ENCODE measurements around the gene ABCD3.
"Not testable (repeated sequence)": the region's sequence is repeated elsewhere in the genome, so short reads cannot be mapped to it uniquely, and the experiment has no call there.

ABCD3 gene

GRCh38 chr1:94417978-94418663 lies at the start of gene ABCD3:
Gene ABCD3 (plus strand): TSS chr1:94418389. CDS start chr1:94418479, 90 bp downstream.
- DNase-seq, result peak; percentile 90

- not testable (repeated sequence) for DNase-seq
These were observed 45.4 kb upstream of the ABCD3 start for GRCh38 chr1:94372771-94373170.

DNA sequence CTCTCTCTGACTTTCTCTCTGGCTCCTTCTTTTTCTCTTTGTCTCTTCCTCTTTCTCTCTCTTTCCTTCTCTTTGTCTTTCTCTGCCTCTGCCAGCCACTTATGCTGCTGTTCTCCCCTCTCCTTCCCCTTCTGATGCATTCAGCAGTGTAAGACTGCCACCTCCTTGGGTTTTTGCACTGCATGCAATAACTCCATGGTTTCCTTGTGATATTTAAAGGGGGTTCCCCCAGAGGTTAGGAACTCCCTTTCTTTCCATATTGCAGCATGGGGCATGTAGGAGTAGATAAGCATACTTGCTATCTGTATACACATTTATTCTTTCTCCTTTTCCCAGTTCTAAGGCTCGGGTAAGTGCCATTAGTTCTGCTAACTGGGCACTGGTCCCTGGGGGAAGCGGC lies 44.9 kb upstream of the ABCD3 start:
- DNase-seq, result not testable (repeated sequence)

DNA sequence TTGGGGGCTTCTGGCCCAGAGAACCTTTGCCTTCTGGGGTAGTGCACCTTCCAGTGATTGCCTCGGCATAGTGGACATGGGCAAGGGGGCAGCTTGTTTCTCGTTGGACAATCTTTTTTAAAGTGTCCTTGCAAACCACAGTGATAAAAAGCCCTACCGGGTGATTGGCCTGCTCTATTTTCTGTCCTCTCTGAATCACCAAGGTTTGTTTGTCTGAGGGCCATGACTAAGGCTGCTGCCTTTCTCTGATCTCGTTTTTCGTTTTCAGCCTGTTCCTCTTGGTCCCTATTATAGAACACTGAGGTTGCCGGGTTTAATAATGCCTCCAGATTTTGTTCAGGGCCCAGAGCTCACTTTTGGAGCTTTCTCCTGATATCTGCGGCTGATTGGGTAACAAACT lies 42.5 kb upstream of the ABCD3 start:
- DNase-seq, result not testable (repeated sequence)

DNA sequence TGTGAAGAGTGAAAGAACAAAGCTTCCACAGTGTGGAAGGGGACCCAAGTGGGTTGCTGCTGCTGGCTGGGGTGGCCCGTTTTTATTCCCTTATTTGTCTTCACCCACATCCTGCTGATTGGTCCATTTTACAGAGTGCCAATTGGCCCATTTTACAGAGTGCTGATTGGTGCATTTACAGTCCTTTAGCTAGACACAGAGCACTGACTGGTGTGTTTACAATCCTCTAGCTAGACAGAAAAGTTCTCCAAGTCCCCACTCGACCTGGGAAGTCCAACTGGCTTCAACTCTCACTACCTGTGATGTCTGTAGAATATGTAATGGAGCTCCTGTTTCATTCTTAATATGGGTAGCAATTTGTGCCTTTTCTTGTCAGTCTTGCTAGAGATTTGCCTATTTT lies 39.7 kb upstream of the ABCD3 start:
- DNase-seq, result not testable (repeated sequence)

- DNase-seq, result no peak
These were observed 38.6 kb upstream of the ABCD3 start for GRCh38 chr1:94379615-94380014.

DNA sequence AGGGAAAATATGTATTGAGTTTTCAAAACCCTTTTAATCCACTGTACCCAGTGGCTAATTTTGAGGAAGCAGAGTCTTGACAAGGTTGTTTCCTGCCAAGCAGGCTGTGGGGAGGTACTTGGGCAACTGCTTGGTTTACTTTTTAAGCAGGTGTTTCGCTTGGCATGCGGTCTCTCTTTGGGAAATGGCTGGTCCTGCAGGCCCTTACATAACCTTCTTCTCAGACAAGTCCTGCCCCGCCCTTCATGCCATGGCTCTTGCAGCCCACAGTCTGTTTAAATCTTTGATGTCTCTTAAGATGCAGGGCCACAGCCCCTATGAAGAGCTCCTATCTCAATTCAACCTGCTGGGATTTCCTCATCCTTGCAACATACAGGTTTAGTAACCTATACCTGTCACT lies 36.0 kb upstream of the ABCD3 start:
- DNase-seq, result no peak

DNA sequence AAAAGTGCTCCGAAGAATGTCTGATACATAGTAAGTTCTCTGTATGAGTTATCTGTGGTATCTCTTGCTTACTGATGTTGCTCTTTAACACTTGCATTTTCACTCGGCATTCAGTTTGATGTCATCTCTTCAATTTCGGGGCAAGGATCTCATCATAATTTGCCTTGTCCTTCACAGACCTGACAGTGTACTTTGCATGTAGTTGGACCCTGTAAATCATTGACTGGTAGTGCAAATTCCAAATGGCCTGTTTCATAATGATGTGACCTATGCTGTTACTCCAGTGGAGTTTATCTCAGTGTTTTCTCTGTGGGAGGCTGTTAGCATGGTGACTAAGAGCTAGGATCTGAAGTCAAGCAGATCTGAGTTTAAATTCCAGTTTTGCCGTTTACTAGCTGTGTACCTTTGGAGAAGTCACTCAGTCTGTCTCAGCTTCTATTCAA lies 34.2 kb upstream of the ABCD3 start:
- DNase-seq, result no peak

DNA sequence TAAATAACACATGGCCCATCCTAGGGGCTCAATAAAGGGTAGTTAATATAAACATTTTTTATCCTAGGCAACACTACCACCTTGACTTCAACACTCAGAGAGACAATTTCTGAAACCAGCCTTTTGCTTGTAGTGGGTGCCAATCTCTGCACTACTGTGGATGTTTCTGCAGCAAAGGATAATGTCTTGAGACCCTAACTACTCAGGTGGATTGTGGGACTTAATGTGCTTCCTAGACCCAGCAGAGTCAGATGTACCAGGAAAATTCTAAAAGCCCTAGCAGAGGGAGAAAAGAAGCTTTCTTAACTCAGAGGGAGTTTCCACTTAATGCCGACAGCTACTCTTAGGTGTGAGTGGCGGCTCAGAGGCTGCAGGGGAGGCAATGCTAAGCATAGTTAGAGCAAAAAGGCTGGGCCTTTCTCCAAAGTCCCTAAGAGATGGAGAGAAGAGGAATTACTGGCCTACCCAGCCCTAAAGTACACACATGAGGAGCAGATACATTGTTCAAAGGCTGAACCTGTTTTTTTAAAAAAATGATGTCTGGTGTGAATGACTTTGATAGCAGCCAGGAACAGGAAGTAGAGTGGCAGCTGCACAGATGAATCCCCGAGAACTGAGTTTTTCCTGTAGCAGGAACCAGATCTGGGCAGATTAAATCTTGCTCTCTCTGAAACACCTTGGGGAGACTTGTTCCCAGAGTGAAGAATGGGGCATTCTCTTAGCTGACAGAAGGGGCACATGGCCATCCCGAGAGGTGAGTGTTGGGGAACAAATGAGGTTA lies 33.5 kb upstream of the ABCD3 start:
- DNase-seq, result no peak

DNA sequence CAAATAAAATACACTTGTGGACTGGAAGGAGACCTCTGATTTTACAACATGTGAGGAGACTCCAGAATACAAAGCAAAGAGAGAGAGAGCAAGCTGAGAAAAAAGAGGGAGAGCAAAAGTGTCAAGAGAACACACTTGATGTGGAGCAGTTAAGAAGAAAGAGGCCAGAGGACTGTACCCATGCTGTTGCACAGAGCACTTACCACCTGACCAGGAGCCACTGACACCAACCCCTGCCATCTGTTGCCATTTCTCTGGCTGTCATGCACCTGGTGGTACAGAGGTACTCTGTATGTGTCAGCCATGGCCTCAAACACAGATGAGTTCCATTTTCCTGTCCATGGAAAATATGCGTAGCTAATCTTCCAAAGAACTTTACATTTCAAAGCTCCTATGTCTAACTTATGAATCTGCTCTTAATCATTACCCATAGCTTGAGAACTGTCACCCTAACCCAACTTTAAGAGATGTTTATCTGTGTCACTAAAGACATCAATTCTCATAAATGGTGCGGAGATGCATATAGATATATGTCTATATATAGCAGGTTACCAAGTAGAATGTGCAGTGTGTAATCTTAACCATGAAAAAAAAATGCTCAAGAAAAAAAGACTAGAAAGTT lies 32.8 kb upstream of the ABCD3 start:
- DNase-seq, result no peak

GRCh38 chr1:94389298-94389697 lies 28.9 kb upstream of the ABCD3 start:
- no peak for DNase-seq

DNA sequence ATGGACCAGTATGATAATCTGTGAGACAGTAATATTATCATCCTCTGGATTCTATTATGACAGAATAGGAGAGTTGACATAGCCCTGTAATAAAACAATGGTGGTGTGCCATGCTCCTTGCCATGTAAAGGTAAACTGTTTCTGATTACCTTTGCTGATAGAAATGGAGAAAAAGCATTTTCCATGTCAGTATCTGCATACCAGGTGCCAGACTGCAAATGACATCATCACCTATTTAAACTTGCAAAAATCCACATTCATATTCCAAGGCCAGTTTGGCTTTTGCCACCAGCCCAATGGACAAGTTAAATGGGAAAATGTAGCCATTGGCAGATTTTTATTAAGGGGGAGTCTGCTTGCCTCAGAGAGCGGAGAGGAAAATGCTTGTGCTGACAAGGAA lies 23.9 kb upstream of the ABCD3 start:
- no peak for DNase-seq

GRCh38 chr1:94395231-94395630 lies 23.0 kb upstream of the ABCD3 start:
- DNase-seq, result no peak

DNA sequence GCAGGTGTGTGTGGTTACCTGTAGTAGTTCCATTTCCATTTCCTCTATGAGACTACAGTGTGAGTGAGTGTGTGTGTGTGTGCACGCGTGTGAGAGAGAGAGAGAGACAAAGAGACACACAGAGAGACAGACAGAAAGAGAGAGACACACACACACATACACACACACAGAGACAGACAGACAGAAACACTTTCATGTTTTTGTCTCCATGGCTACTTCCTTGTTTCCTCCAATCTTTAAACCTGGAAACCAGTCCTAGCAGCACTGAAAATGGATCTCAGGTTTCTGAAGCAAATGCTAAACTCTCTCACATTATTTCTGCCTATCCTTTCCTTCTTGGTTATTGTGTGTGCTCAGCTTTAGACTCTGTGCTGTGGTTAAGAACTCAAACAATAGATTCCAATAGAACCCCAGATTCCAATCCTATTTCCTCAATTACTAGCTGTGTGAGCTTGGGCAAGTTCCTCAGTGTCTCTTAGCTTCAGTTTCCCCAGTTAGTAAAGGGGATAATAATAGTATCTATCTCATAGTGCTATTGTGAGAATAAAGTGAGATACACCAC lies 22.4 kb upstream of the ABCD3 start:
- DNase-seq, result no peak

DNA sequence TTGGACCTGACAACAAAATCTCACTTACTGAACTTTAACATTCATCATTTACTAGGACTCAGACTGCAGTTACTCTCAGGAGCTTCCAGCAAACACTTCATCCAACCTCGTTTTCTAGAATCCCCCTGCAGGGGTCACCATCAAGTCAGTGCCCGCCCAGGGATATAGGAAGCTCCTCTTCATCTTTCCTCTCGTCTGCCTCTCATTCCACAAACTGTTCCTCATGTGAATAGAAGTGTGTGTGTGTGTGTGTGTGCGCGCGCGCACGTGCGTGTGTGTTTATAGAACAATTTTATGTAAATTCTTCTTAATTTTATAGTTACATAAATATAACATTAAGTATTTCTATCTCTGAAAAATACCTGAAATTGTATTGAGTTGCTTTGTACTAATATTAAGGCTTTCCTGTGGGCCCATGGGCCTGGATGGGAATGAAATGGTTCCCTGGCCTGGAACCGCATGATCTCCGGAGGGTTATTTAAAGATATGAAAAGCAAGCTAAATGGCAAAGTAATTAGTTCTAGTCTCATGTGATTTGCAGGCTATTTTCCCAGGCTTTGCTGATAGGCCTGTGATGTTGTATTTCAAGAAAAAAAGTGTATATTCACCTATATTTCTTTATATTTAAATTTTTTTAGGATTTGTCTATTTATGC lies 21.7 kb upstream of the ABCD3 start:
- DNase-seq, result no peak

- no peak for DNase-seq
These were observed 19.8 kb upstream of the ABCD3 start for GRCh38 chr1:94398356-94398755.

- no peak for DNase-seq
These were observed 18.7 kb upstream of the ABCD3 start for GRCh38 chr1:94399453-94399852.

DNA sequence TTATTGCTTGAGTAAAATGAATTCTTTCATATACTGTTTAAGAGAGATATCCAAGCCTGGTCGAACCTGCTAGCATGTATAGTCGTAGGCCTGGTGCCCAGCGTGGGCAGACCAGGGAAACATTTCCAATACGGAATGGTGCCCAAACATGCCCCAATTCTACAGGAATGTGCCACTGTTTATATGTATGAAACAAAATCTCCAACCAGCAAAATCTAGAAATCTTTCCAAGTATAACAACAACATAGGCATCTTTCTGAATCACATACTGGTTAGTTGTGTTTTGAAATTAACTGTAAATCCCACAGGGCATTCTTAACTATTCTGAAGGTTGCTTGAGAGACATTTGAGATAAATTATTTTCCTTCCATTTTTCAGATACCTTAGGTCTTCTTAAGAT lies 17.0 kb upstream of the ABCD3 start:
- no peak for DNase-seq

GRCh38 chr1:94406446-94406845 lies 11.7 kb upstream of the ABCD3 start:
- DNase-seq, result no peak

GRCh38 chr1:94408104-94408830 lies 9.9 kb upstream of the ABCD3 start:
- DNase-seq, result no peak

- no peak for DNase-seq
These were observed 7.0 kb upstream of the ABCD3 start for GRCh38 chr1:94411237-94411636.

- no peak for DNase-seq
These were observed 4.9 kb upstream of the ABCD3 start for GRCh38 chr1:94413311-94413710.

All from NCI-H1417 treated with DMSO at 0.1 percent for 48 hours (cell line).